Uterus (tissue), 4 donors: Measurements from ENCODE around the gene SERPINE3. TPM values are rescaled to one million over a fixed set of nuclear protein-coding genes. Genes with fewer than 3 reads are reported as not detected.

Source experiments
- DNase-seq, 2 donors: peaks; one replicate each; pipeline ENCODE4 v3.0.0-alpha.2; 2019 to 2020
- H3K27ac ChIP-seq, 2 donors: fragments of 200-600 bp; sonication (generic); 1 replicate in 1 of 2; 2 replicates in 1 of 2; pipeline ENCODE4 v1.5.1; 2016 to 2018
- H3K27me3 ChIP-seq, 2 donors: fragments of 200-600 bp; sonication (generic); one replicate each; pipeline ENCODE4 v1.5.1; 2018 to 2019; ENCODE audit warnings: control low read depth in 1 of 2
- H3K36me3 ChIP-seq, 2 donors: fragments of 200-600 bp; sonication (generic); one replicate each; pipeline ENCODE4 v1.5.1; 2019; ENCODE audit warnings: control low read depth in 1 of 2
- H3K4me1 ChIP-seq, 2 donors: fragments of 200-600 bp; sonication (generic); one replicate each; pipeline ENCODE4 v1.5.1; 2018 to 2019; ENCODE audit warnings: control low read depth in 1 of 2
- H3K4me3 ChIP-seq, 2 donors: fragments of 200-600 bp; sonication (generic); 1 replicate in 1 of 2; 2 replicates in 1 of 2; pipeline ENCODE4 v1.5.1; 2018 to 2019; ENCODE audit warnings: mild to moderate bottlenecking in 1 of 2
- H3K9me3 ChIP-seq, 2 donors: fragments of 200-600 bp; sonication (generic); one replicate each; pipeline ENCODE4 v1.5.1; 2019; ENCODE audit warnings: control low read depth in 1 of 2
- CTCF ChIP-seq, 4 experiments: fragments of 200-600 bp in 2 of 4; fragments of 450-650 bp in 2 of 4; sonication (generic) in 2 of 4; IDR thresholded peaks; one replicate each; pipeline ENCODE4 v1.5.1; 2016 to 2019; ENCODE audit warnings: antibody characterized with exemption in 4 of 4, mild to moderate bottlenecking in 2 of 4, moderate library complexity in 1 of 4
- POLR2A ChIP-seq, 2 donors: fragments of 450-650 bp; IDR thresholded peaks; one replicate each; pipeline ENCODE4 v1.6.1; 2016; ENCODE audit warnings: antibody characterized with exemption in 2 of 2, mild to moderate bottlenecking in 1 of 2, moderate library complexity in 1 of 2
- intact Hi-C: fragments of 100-400 bp; cut with DNase I; formaldehyde crosslinking; loops from one replicate; pipeline ENCODE4 v1.15.1; 2023; ENCODE audit warnings: low total_unique reads
- total RNA-seq, 4 donors: library from RNA; depleted of rRNA in 3 of 4; stranded (reverse); fragments of >200 nt in 3 of 4; gene quantifications; one replicate each; pipeline versions ENCODE4 v1.1.0 to v1.2.4, GENCODE V29; 2014 to 2023
- donor health status: DM: yes; HTN: yes; CAD: no.

SERPINE3 gene
- total RNA-seq, 4 donors from 2014 or later: 0.14 TPM; not detected in 3

GRCh38 chr13:51321836-51322235, 17.7 kb upstream of the SERPINE3 start:
- intact Hi-C loops: no loop called here
- Histone ChIP-seq H3K9me3 (no peaks in the 10 kb centered on the region), H3K27ac (no peak overlapping the region), H3K27me3 (no peaks in the 10 kb centered on the region), H3K36me3 (no peaks in the 10 kb centered on the region), H3K4me3 (no peak overlapping the region), H3K4me1 (no peaks in the 10 kb centered on the region)
- TF ChIP-seq CTCF (IDR thresholded peaks at IDR 0.05) (no peak), POLR2A (IDR thresholded peaks at IDR 0.05) (no peak)
- DNase-seq: no peak

DNA sequence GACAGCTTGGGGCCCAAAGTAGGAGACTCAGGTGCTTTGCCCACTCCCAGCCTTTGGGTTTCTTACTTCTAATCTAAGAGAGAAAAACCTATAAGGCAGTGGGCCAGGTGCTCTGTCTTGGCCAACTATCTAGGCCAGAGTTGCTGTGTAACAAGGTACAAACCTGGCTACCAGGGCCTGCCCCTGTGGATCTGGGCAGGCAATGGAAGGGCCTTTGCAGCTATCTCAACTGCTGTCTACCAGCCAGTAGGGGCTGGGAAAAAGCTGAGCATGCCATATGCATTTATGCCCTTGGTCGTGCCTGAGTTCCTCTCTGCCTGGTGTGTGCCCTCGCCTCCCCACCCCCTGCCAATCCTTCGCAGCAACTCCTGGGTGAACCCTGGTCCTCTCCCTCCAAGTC, 16.7 kb upstream of the SERPINE3 start:
- no peak overlapping the region for H3K27ac ChIP-seq
- no peak for TF ChIP-seq CTCF (IDR thresholded peaks at IDR 0.05)
- no peak for TF ChIP-seq POLR2A (IDR thresholded peaks at IDR 0.05)
- intact Hi-C loops: no loop called here
- H3K36me3 ChIP-seq: no peaks in the 10 kb centered on the region
- DNase-seq: no peak
- H3K27me3 ChIP-seq: no peaks in the 10 kb centered on the region
- no peaks in the 10 kb centered on the region for H3K9me3 ChIP-seq
- H3K4me1 ChIP-seq: no peaks in the 10 kb centered on the region
- no peak overlapping the region for H3K4me3 ChIP-seq

GRCh38 chr13:51323824-51324511, 15.5 kb upstream of the SERPINE3 start:
- no peak for DNase-seq

DNA sequence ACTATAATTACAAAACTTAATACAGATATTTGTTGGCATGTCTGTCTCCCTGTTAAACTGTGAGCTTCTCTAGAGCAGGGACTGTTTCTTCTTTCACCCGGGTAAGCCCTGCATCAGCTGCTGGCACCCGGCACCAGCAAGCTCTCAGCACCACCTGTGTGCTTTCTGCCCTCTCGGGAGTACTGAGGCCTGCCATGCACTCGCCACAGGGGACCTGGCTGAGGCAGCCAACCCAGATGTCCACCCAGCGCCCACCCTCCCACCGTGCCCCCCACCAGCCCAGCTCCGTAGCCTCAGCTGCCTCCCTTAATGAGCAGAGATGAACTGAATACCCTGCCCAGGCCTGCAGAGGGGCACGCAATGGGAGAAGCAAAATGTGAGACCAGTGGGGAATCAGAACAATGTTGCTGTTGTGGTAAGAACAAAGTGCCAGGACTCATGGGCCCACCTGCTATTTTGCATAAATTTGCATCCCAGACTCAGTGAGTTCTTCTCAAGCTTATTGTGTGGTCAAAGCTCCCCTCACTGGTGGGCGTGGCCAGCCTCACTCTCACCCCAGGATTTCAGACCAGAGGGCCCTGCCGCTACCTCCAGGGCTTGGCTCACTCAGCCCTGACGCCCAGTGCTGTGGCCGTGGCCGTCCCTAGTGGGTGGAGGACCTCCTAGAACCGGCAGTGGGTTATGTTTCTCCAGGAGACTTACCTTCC, 14.6 kb upstream of the SERPINE3 start:
- no peak overlapping the region for H3K4me3 ChIP-seq
- H3K27ac ChIP-seq: no peak overlapping the region
- H3K9me3 ChIP-seq: no peaks in the 10 kb centered on the region
- no peaks in the 10 kb centered on the region for H3K27me3 ChIP-seq
- H3K4me1 ChIP-seq: no peaks in the 10 kb centered on the region
- intact Hi-C loops: no loop called here
- H3K36me3 ChIP-seq: no peaks in the 10 kb centered on the region
- no peak for TF ChIP-seq POLR2A (IDR thresholded peaks at IDR 0.05)
- no peak for TF ChIP-seq CTCF (IDR thresholded peaks at IDR 0.05)
- DNase-seq: no peak

More at GRCh38 chr13:51323824-51324511, 15.5 kb upstream of the SERPINE3 start:
- no peaks in the 10 kb centered on the region for H3K9me3 ChIP-seq
- no peaks in the 10 kb centered on the region for H3K4me1 ChIP-seq
- no peak overlapping the region for H3K27ac ChIP-seq
- H3K4me3 ChIP-seq: no peak overlapping the region
- no peak for TF ChIP-seq CTCF (IDR thresholded peaks at IDR 0.05)
- no peak for TF ChIP-seq POLR2A (IDR thresholded peaks at IDR 0.05)
- intact Hi-C loops: no loop called here
- no peaks in the 10 kb centered on the region for H3K36me3 ChIP-seq
- H3K27me3 ChIP-seq: no peaks in the 10 kb centered on the region

GRCh38 chr13:51325837-51326236, 13.7 kb upstream of the SERPINE3 start:
- H3K4me3 ChIP-seq: no peak overlapping the region
- H3K27ac ChIP-seq: no peak overlapping the region
- H3K36me3 ChIP-seq: no peaks in the 10 kb centered on the region
- no peak for DNase-seq
- TF ChIP-seq CTCF (IDR thresholded peaks at IDR 0.05) (no peak), POLR2A (IDR thresholded peaks at IDR 0.05) (no peak)
- no peaks in the 10 kb centered on the region for H3K27me3 ChIP-seq
- intact Hi-C loops: no loop called here
- H3K4me1 ChIP-seq: no peaks in the 10 kb centered on the region
- H3K9me3 ChIP-seq: no peaks in the 10 kb centered on the region
